ENCODE data around the gene FAM185A.

Gene FAM185A

GRCh38 chr7:102841290-102841689 lies 92.5 kb downstream of the FAM185A start:
- no peak for DNase-seq
- no peak overlapping the region for H3K27ac ChIP-seq

GRCh38 chr7:102842284-102842683 lies 93.5 kb downstream of the FAM185A start:
- Histone ChIP-seq H3K27me3 (no peaks in the 10 kb centered on the region), H3K27ac (no peak overlapping the region), H3K9me3 (no peaks in the 10 kb centered on the region), H3K4me3 (no peak overlapping the region), H3K36me3 (no peaks in the 10 kb centered on the region), H3K4me1 (peaks cover 0 to 7% (median 4%) of the 10 kb centered on the region in 4 donors)
- TF ChIP-seq CTCF (IDR thresholded peaks at IDR 0.05): no peak
- intact Hi-C loops (cut with DNase I; ENCODE audit: low total_unique reads): no loop called here
- DNase-seq: no peak

More at GRCh38 chr7:102841290-102841689, 92.5 kb downstream of the FAM185A start:
- intact Hi-C loops (cut with DNase I; ENCODE audit: low total_unique reads): no loop called here
- no peaks in the 10 kb centered on the region for H3K9me3 ChIP-seq
- no peak overlapping the region for H3K4me3 ChIP-seq
- no peak for TF ChIP-seq CTCF (IDR thresholded peaks at IDR 0.05)
- H3K4me1 ChIP-seq: peaks cover 0 to 16% (median 14%) of the 10 kb centered on the region in 4 donors
- no peaks in the 10 kb centered on the region for H3K36me3 ChIP-seq
- H3K27me3 ChIP-seq: no peaks in the 10 kb centered on the region

GRCh38 chr7:102843850-102844249 lies 95.1 kb downstream of the FAM185A start:
- no peak overlapping the region for H3K4me3 ChIP-seq
- H3K36me3 ChIP-seq: no peaks in the 10 kb centered on the region
- intact Hi-C loops (cut with DNase I; ENCODE audit: low total_unique reads): no loop called here
- TF ChIP-seq CTCF (IDR thresholded peaks at IDR 0.05): no peak
- H3K27me3 ChIP-seq: no peaks in the 10 kb centered on the region
- H3K4me1 ChIP-seq: peaks cover 0 to 3% (median under 1%) of the 10 kb centered on the region in 4 donors
- DNase-seq: no peak
- no peak overlapping the region for H3K27ac ChIP-seq
- no peaks in the 10 kb centered on the region for H3K9me3 ChIP-seq

- no peak overlapping the region for H3K27ac ChIP-seq
- intact Hi-C loops (cut with DNase I; ENCODE audit: low total_unique reads): no loop called here
Measured at GRCh38 chr7:102845346-102845745, 96.5 kb downstream of the FAM185A start.

GRCh38 chr7:102849079-102849478 lies 100.3 kb downstream of the FAM185A start:
- DNase-seq: no peak
- no peaks in the 10 kb centered on the region for H3K27me3 ChIP-seq

More at GRCh38 chr7:102845346-102845745, 96.5 kb downstream of the FAM185A start:
- TF ChIP-seq CTCF (IDR thresholded peaks at IDR 0.05): no peak
- Histone ChIP-seq H3K4me1 (peaks cover 0 to 2% (median under 1%) of the 10 kb centered on the region in 4 donors), H3K9me3 (no peaks in the 10 kb centered on the region), H3K27me3 (no peaks in the 10 kb centered on the region), H3K36me3 (no peaks in the 10 kb centered on the region), H3K4me3 (no peak overlapping the region)
- no peak for DNase-seq

More at GRCh38 chr7:102849079-102849478, 100.3 kb downstream of the FAM185A start:
- H3K9me3 ChIP-seq: no peaks in the 10 kb centered on the region
- no peak overlapping the region for H3K27ac ChIP-seq
- H3K4me3 ChIP-seq: no peak overlapping the region
- H3K4me1 ChIP-seq: no peaks in the 10 kb centered on the region
- intact Hi-C loops (cut with DNase I; ENCODE audit: low total_unique reads): no loop called here
- TF ChIP-seq CTCF (IDR thresholded peaks at IDR 0.05): no peak
- no peaks in the 10 kb centered on the region for H3K36me3 ChIP-seq

Data from tibial artery (tissue), 4 donors.